HG03457 (cell line): ENCODE results near the gene PTPRM.

Source experiments
- ATAC-seq: cut with Tn5 transposase; IDR thresholded peaks from one replicate; pipeline ENCODE4 v1.9.1; 2021; ENCODE audit warnings: moderate number of reproducible peaks; ENCODE audit not compliant: unreplicated experiment

The PTPRM gene

GRCh38 chr18:7885865-7886264, 318.7 kb downstream of the PTPRM start:
- no peak for ATAC-seq

- ATAC-seq: no peak
Measured at GRCh38 chr18:7886436-7886835, 319.3 kb downstream of the PTPRM start.

GRCh38 chr18:7889515-7889914, 322.4 kb downstream of the PTPRM start:
- no peak for ATAC-seq

GRCh38 chr18:7890075-7890474, 323.0 kb downstream of the PTPRM start:
- ATAC-seq: no peak

GRCh38 chr18:7892556-7892955, 325.4 kb downstream of the PTPRM start:
- ATAC-seq: no peak

GRCh38 chr18:7894592-7894991, 327.5 kb downstream of the PTPRM start:
- ATAC-seq: no peak

- no peak for ATAC-seq
Measured at GRCh38 chr18:7895346-7895745, 328.2 kb downstream of the PTPRM start.

- ATAC-seq: no peak
Measured at GRCh38 chr18:7896161-7896560, 329.0 kb downstream of the PTPRM start.

- no peak for ATAC-seq
Measured at GRCh38 chr18:7896805-7897518, 329.8 kb downstream of the PTPRM start.

GRCh38 chr18:7898181-7898580, 331.1 kb downstream of the PTPRM start:
- no peak for ATAC-seq

GRCh38 chr18:7899078-7899477, 332.0 kb downstream of the PTPRM start:
- no peak for ATAC-seq

- no peak for ATAC-seq
Measured at GRCh38 chr18:7900091-7900490, 333.0 kb downstream of the PTPRM start.

GRCh38 chr18:7901657-7902056, 334.5 kb downstream of the PTPRM start:
- ATAC-seq: no peak

GRCh38 chr18:7902399-7902839, 335.3 kb downstream of the PTPRM start:
- no peak for ATAC-seq

- ATAC-seq: no peak
Measured at GRCh38 chr18:7904529-7904928, 337.4 kb downstream of the PTPRM start.

GRCh38 chr18:7908681-7909299, 341.7 kb downstream of the PTPRM start:
- ATAC-seq: no peak

GRCh38 chr18:7914834-7915670, 347.9 kb downstream of the PTPRM start:
- ATAC-seq: no peak

- no peak for ATAC-seq
Measured at GRCh38 chr18:7918701-7919100, 351.6 kb downstream of the PTPRM start.

- no peak for ATAC-seq
Measured at GRCh38 chr18:7919565-7919964, 352.4 kb downstream of the PTPRM start.

- ATAC-seq: no peak
Measured at GRCh38 chr18:7921938-7922587, 354.9 kb downstream of the PTPRM start.

- no peak for ATAC-seq
Measured at GRCh38 chr18:7923105-7923504, 356.0 kb downstream of the PTPRM start.
